OCI-LY3 (cell line): ENCODE measurements around the gene SH3PXD2B.

Source experiments
- EZH2phosphoT487 ChIP-seq: fragments of 200-600 bp; shearing (Covaris generic); IDR thresholded peaks from 2 replicates; pipeline ENCODE4 v1.6.1; 2018; ENCODE audit warnings: antibody characterized with exemption, mixed run types, low read depth
- TF ChIP-seq, protein P1 (sequence below): fragments of 200-600, 300-600 bp; sonication (generic); IDR thresholded peaks from 2 replicates; pipeline ENCODE4 v1.5.1; 2014; ENCODE audit warnings: antibody characterized with exemption, low read length, low read depth

DNA sequence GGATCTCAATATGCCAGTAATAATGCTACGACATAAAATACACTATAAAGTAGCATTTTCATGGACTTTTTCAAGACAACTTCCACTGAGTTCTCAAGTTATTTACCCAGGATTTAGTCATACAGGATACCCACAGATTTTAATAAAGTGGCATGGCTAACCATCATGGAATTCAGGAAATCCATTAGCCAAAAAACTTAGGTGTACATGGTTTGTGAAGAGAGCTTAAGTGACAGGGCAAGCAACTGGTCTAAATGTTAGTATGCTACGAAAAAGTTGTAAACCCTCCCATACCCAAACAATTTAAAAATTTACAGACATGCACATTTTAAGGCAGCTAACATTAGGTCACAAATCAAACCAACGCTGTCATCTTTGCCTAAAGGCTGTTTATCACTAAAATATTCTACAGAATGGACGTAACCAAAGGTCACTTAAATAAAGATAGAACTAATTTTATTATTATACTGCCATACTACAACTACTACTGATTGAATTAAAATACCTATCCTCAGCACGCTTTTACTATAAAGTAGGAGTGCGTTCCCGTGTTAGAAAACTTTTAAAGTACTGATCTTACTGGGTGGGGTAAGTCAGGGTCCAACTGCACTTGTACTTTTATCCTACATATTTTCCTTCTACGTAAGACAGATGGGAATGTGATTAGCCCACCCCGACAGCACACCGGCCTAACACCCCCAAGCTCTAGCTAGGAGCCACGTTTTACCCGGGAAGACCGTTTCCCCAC lies 171.9 kb downstream of the SH3PXD2B start:
- TF ChIP-seq, protein P1, sequence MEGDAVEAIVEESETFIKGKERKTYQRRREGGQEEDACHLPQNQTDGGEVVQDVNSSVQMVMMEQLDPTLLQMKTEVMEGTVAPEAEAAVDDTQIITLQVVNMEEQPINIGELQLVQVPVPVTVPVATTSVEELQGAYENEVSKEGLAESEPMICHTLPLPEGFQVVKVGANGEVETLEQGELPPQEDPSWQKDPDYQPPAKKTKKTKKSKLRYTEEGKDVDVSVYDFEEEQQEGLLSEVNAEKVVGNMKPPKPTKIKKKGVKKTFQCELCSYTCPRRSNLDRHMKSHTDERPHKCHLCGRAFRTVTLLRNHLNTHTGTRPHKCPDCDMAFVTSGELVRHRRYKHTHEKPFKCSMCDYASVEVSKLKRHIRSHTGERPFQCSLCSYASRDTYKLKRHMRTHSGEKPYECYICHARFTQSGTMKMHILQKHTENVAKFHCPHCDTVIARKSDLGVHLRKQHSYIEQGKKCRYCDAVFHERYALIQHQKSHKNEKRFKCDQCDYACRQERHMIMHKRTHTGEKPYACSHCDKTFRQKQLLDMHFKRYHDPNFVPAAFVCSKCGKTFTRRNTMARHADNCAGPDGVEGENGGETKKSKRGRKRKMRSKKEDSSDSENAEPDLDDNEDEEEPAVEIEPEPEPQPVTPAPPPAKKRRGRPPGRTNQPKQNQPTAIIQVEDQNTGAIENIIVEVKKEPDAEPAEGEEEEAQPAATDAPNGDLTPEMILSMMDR, result no peak
- TF ChIP-seq EZH2phosphoT487, result no peak
